SU-DHL-6 (cell line): ENCODE measurements around the gene PDHB.

Source experiments
- EZH2phosphoT487 ChIP-seq: fragments of 200-600 bp; sonication (generic), shearing (Covaris generic); conservative IDR thresholded peaks from 2 replicates; pipeline ENCODE4 v1.6.1; 2018; ENCODE audit warnings: mild to moderate bottlenecking, antibody characterized with exemption, low read length, moderate library complexity, mixed read lengths
- TF ChIP-seq, protein P1 (sequence below): fragments of 200-600 bp; sonication (generic); IDR thresholded peaks from one replicate; pipeline ENCODE4 v1.5.1; 2017; ENCODE audit warnings: antibody characterized with exemption, mild to moderate bottlenecking, low read length, moderate library complexity; ENCODE audit not compliant: insufficient read depth, poor library complexity, severe bottlenecking

DNA sequence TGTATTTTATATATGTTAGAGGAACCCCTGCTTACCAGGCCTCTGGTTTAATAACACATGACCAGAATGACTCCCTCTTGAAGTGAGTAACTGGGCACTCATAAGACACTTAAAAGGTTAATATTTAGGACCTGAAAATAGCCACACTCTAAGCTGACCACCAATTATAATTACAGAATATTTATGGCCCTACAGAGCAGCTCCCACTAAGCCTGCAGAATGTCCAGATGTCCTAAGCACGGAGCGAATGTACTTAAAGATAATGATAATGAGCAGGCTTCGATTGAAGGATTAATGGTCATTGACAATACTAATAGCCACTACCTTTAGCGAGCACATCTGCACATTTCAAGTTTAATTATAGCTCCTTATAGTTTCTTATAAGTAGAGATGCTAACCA lies 35.5 kb upstream of the PDHB start:
- TF ChIP-seq, protein P1, sequence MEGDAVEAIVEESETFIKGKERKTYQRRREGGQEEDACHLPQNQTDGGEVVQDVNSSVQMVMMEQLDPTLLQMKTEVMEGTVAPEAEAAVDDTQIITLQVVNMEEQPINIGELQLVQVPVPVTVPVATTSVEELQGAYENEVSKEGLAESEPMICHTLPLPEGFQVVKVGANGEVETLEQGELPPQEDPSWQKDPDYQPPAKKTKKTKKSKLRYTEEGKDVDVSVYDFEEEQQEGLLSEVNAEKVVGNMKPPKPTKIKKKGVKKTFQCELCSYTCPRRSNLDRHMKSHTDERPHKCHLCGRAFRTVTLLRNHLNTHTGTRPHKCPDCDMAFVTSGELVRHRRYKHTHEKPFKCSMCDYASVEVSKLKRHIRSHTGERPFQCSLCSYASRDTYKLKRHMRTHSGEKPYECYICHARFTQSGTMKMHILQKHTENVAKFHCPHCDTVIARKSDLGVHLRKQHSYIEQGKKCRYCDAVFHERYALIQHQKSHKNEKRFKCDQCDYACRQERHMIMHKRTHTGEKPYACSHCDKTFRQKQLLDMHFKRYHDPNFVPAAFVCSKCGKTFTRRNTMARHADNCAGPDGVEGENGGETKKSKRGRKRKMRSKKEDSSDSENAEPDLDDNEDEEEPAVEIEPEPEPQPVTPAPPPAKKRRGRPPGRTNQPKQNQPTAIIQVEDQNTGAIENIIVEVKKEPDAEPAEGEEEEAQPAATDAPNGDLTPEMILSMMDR, result no peak
- no peak for TF ChIP-seq EZH2phosphoT487
